SU-DHL-6 (cell line): Measurements from ENCODE around the gene SORCS2.

Experiments used
- CTCF ChIP-seq: fragments of 200-600 bp; sonication (generic); IDR thresholded peaks from one replicate; pipeline ENCODE4 v1.5.1; 2017; ENCODE audit warnings: antibody characterized with exemption, mild to moderate bottlenecking, low read length, moderate library complexity; ENCODE audit not compliant: insufficient read depth, poor library complexity, severe bottlenecking
- EZH2phosphoT487 ChIP-seq: fragments of 200-600 bp; sonication (generic), shearing (Covaris generic); conservative IDR thresholded peaks from 2 replicates; pipeline ENCODE4 v1.6.1; 2018; ENCODE audit warnings: mild to moderate bottlenecking, antibody characterized with exemption, low read length, moderate library complexity, mixed read lengths

GRCh38 chr4:7254736-7255487, 62.6 kb downstream of the SORCS2 start:
- no peak for TF ChIP-seq CTCF
- TF ChIP-seq EZH2phosphoT487: no peak
